ENCODE results near the gene ELOVL7. TPM values are rescaled to one million over a fixed set of nuclear protein-coding genes. Genes with fewer than 3 reads are reported as not detected.

ELOVL7 gene
- total RNA-seq, 4 donors from 2014 or later, result 1.2 to 17.1 (median 14.4) TPM

- H3K4me3 ChIP-seq, result peak overlapping the region; percentile 57 to 98 (median 82)
- intact Hi-C loops (cut with DNase I; ENCODE audit: low total_unique reads), result no loop called here
- H3K4me1 ChIP-seq, result peaks cover 0 to 17% (median 12%) of the 10 kb centered on the region in 4 donors
- in situ Hi-C loops (cut with MboI; ENCODE audit: low pct_ligation_motif_present in 1 of 4, low pct_unique_long_range_greater_than_20kb in 1 of 4, low sequenced_read_pairs in 3 of 4), result no loop called here
- H3K36me3 ChIP-seq, result no peaks in the 10 kb centered on the region
- H3K9me3 ChIP-seq, result no peaks in the 10 kb centered on the region
- DNase-seq, result peak; percentile 28
- TF ChIP-seq POLR2AphosphoS5 (IDR thresholded peaks at IDR 0.05) (no peak), CTCF (IDR thresholded peaks at IDR 0.05) (no peak), POLR2A (IDR thresholded peaks at IDR 0.05) (no peak), EP300 (IDR thresholded peaks at IDR 0.05; ENCODE audit: low read depth) (no peak)
- peaks cover 41% of the 10 kb centered on the region for H3K27me3 ChIP-seq
- peak overlapping the region; percentile 10 to 82 (median 75) for H3K27ac ChIP-seq
- 1 to 5% methylated on average over 4 to 46 of the region's 49 CpGs for WGBS, 2 donors (ENCODE audit: low coverage in 1 of 2)
These were observed 608 bp downstream of the ELOVL7 start for GRCh38 chr5:60843386-60843935.

GRCh38 chr5:60842871-60843385 lies 1.1 kb downstream of the ELOVL7 start:
- no peaks in the 10 kb centered on the region for H3K36me3 ChIP-seq
- TF ChIP-seq CTCF (IDR thresholded peaks at IDR 0.05), result no peak
- TF ChIP-seq EP300 (IDR thresholded peaks at IDR 0.05; ENCODE audit: low read depth), result no peak
- TF ChIP-seq POLR2AphosphoS5 (IDR thresholded peaks at IDR 0.05), result no peak
- TF ChIP-seq POLR2A (IDR thresholded peaks at IDR 0.05), result no peak
- intact Hi-C loops (cut with DNase I; ENCODE audit: low total_unique reads), result no loop called here
- H3K4me3 ChIP-seq, result peak overlapping the region; percentile 57 to 98 (median 82)
- in situ Hi-C loops (cut with MboI; ENCODE audit: low pct_ligation_motif_present in 1 of 4, low pct_unique_long_range_greater_than_20kb in 1 of 4, low sequenced_read_pairs in 3 of 4), result no loop called here
- H3K27me3 ChIP-seq, result peaks cover 41% of the 10 kb centered on the region
- H3K27ac ChIP-seq, result peak overlapping the region in 2 of 4 donors; percentile 70 to 82
- H3K4me1 ChIP-seq, result peaks cover 0 to 18% (median 12%) of the 10 kb centered on the region in 4 donors
- 13 to 15% methylated on average over 22 to 26 of the region's 26 CpGs for WGBS, 2 donors (ENCODE audit: low coverage in 1 of 2)
- H3K9me3 ChIP-seq, result no peaks in the 10 kb centered on the region
- peak; percentile 24 for DNase-seq

- Histone ChIP-seq H3K9me3 (no peaks in the 10 kb centered on the region), H3K4me3 (no peak overlapping the region), H3K4me1 (peaks cover 0 to 22% (median 12%) of the 10 kb centered on the region in 4 donors), H3K27ac (no peak overlapping the region), H3K27me3 (peaks cover 41% of the 10 kb centered on the region), H3K36me3 (no peaks in the 10 kb centered on the region)
- no peak for DNase-seq
- no peak for TF ChIP-seq EP300 (IDR thresholded peaks at IDR 0.05; ENCODE audit: low read depth)
- TF ChIP-seq POLR2A (IDR thresholded peaks at IDR 0.05), result no peak
- no peak for TF ChIP-seq POLR2AphosphoS5 (IDR thresholded peaks at IDR 0.05)
- no peak for TF ChIP-seq CTCF (IDR thresholded peaks at IDR 0.05)
- intact Hi-C loops (cut with DNase I; ENCODE audit: low total_unique reads), result no loop called here
- in situ Hi-C loops (cut with MboI; ENCODE audit: low pct_ligation_motif_present in 1 of 4, low pct_unique_long_range_greater_than_20kb in 1 of 4, low sequenced_read_pairs in 3 of 4), result no loop called here
- WGBS, 2 donors (ENCODE audit: low coverage in 1 of 2), result 89 to 91% methylated on average over 2 of the region's 2 CpGs
These were observed 2.7 kb downstream of the ELOVL7 start for GRCh38 chr5:60841361-60841760.

- Histone ChIP-seq H3K36me3 (no peaks in the 10 kb centered on the region), H3K27ac (no peak overlapping the region), H3K9me3 (no peaks in the 10 kb centered on the region), H3K4me1 (peaks cover 0 to 5% (median 0%) of the 10 kb centered on the region in 4 donors), H3K4me3 (no peak overlapping the region), H3K27me3 (peaks cover under 1% of the 10 kb centered on the region)
- TF ChIP-seq CTCF (IDR thresholded peaks at IDR 0.05) (no peak), POLR2AphosphoS5 (IDR thresholded peaks at IDR 0.05) (no peak), EP300 (IDR thresholded peaks at IDR 0.05; ENCODE audit: low read depth) (no peak), POLR2A (IDR thresholded peaks at IDR 0.05) (no peak)
- in situ Hi-C loops (cut with MboI; ENCODE audit: low pct_ligation_motif_present in 1 of 4, low pct_unique_long_range_greater_than_20kb in 1 of 4, low sequenced_read_pairs in 3 of 4) (no loop called here), intact Hi-C loops (cut with DNase I; ENCODE audit: low total_unique reads) (no loop called here)
- DNase-seq, result no peak
- WGBS, 2 donors (ENCODE audit: low coverage in 1 of 2), result 64 to 65% methylated on average over 3 of the region's 3 CpGs
These were observed 7.9 kb downstream of the ELOVL7 start for GRCh38 chr5:60836131-60836530.
